Stomach (tissue), 9 donors: ENCODE data around the gene COBL. TPM values are rescaled to one million over a fixed set of nuclear protein-coding genes. Genes with fewer than 3 reads are reported as not detected.
A peak's percentile ranks its signal among the peaks of the same experiment; 100 is the strongest.

Experiments used
- DNase-seq, 2 donors: peaks; one replicate each; pipeline versions ENCODE4 v3.0.0 to v3.0.0-alpha.2; 2013 to 2019
- H3K27ac ChIP-seq, 5 donors: fragments of 200-600 bp in 4 of 5; sonication (generic) in 4 of 5; one replicate each; pipeline ENCODE4 v1.5.1; 2013 to 2019; ENCODE audit warnings: mild to moderate bottlenecking in 1 of 5, moderate library complexity in 1 of 5
- H3K27me3 ChIP-seq, 3 donors: fragments of 200-600 bp; sonication (generic); one replicate each; pipeline ENCODE4 v1.5.1; 2017 to 2019; ENCODE audit warnings: mixed run types in 1 of 3
- H3K36me3 ChIP-seq, 4 donors: fragments of 200-600 bp; sonication (generic); 1 replicate in 3 of 4; 2 replicates in 1 of 4; pipeline ENCODE4 v1.5.1; 2016 to 2019
- H3K4me1 ChIP-seq, 4 donors: fragments of 200-600 bp; sonication (generic); one replicate each; pipeline ENCODE4 v1.5.1; 2016 to 2019
- H3K4me3 ChIP-seq, 4 donors: fragments of 200-600 bp; sonication (generic) in 3 of 4; one replicate each; pipeline ENCODE4 v1.5.1; 2016 to 2019; ENCODE audit warnings: mild to moderate bottlenecking in 1 of 4
- H3K9me3 ChIP-seq, 4 donors: fragments of 200-600 bp; sonication (generic); one replicate each; pipeline ENCODE4 v1.5.1; 2016 to 2019
- CTCF ChIP-seq, 7 experiments: fragments of 450-650 bp in 4 of 7; fragments of 200-600 bp in 3 of 7; sonication (generic) in 3 of 7; IDR thresholded peaks; one replicate each; pipeline ENCODE4 v1.5.1; 2016 to 2019; ENCODE audit warnings: antibody characterized with exemption in 7 of 7, control low read depth in 2 of 7, mild to moderate bottlenecking in 1 of 7
- EP300 ChIP-seq: sonication (generic); formaldehyde crosslinking; IDR thresholded peaks from one replicate; pipeline ENCODE4 v1.6.1; 2017; ENCODE audit warnings: antibody characterized with exemption
- POLR2A ChIP-seq, 4 donors: fragments of 450-650 bp; IDR thresholded peaks; one replicate each; pipeline ENCODE4 v1.6.1; 2016; ENCODE audit warnings: antibody characterized with exemption in 4 of 4, control low read depth in 2 of 4, mild to moderate bottlenecking in 1 of 4, moderate library complexity in 1 of 4
- POLR2AphosphoS5 ChIP-seq, 3 donors: sonication (generic); formaldehyde crosslinking; IDR thresholded peaks; one replicate each; pipeline ENCODE4 v1.6.1; 2016; ENCODE audit warnings: antibody characterized with exemption in 3 of 3
- WGBS, 5 donors: extraction: QIAGEN DNeasy Blood & Tissue Kit in 3 of 5; methylation state at CpG; one replicate each; pipeline versions ENCODE4 v1.1.5 to v1.1.7; 2013 to 2018; 5-methylcytosine and 5-hydroxymethylcytosine counted together
- intact Hi-C: fragments of 100-400 bp; cut with DNase I; formaldehyde crosslinking; loops from one replicate; pipeline ENCODE4 v1.15.1; 2023; ENCODE audit warnings: low total_unique reads
- polyA plus RNA-seq, 3 donors: library from polyadenylated mRNA; stranded (reverse); fragments of 200-250 nt; gene quantifications; one replicate each; pipeline ENCODE4 v1.2.3, GENCODE V29; 2013
- total RNA-seq, 5 donors: library from RNA; depleted of rRNA; stranded (reverse); fragments of >200 nt; gene quantifications; one replicate each; pipeline versions ENCODE4 v1.1.0 to v1.2.3, GENCODE V29; 2014 to 2016
- donor health status: healthy with polysubstance abuse.
- donor health status: Bipolar disorder and iron deficiency.
- donor health status: healthy.

The COBL gene
- total and polyA plus RNA-seq, 8 donors = 4.9 to 79.9 (median 16.0) TPM

- H3K9me3 ChIP-seq = no peaks in the 10 kb centered on the region
- no peak overlapping the region for H3K4me3 ChIP-seq
- H3K4me1 ChIP-seq = peaks cover 9 to 28% (median 20%) of the 10 kb centered on the region in 4 donors
- WGBS, 5 donors = 48 to 68% (median 65%) methylated on average over 8 of the region's 8 CpGs
- intact Hi-C loops = no loop called here
- TF ChIP-seq POLR2AphosphoS5 (IDR thresholded peaks at IDR 0.05) (no peak), EP300 (no peak), CTCF (IDR thresholded peaks at IDR 0.05) (no peak), POLR2A (IDR thresholded peaks at IDR 0.05) (no peak)
- peak overlapping the region in 3 of 5 donors; percentile 24 to 36 (median 33) for H3K27ac ChIP-seq
- DNase-seq = peak in 1 of 2 donors; percentile 32
- H3K27me3 ChIP-seq = no peaks in the 10 kb centered on the region
- H3K36me3 ChIP-seq = peaks cover 0 to 18% (median 7%) of the 10 kb centered on the region in 4 donors
Observed at GRCh38 chr7:51033727-51034520, 282.7 kb downstream of the COBL start.

GRCh38 chr7:51031791-51032515, 284.7 kb downstream of the COBL start:
- WGBS, 5 donors = 93 to 97% (median 94%) methylated on average over 8 of the region's 8 CpGs
- DNase-seq = no peak
- TF ChIP-seq POLR2AphosphoS5 (IDR thresholded peaks at IDR 0.05) (no peak), EP300 (no peak)
- no peaks in the 10 kb centered on the region for H3K9me3 ChIP-seq
- intact Hi-C loops = no loop called here
- peaks cover 9 to 28% (median 20%) of the 10 kb centered on the region in 4 donors for H3K4me1 ChIP-seq
- no peak overlapping the region for H3K27ac ChIP-seq
- no peak overlapping the region for H3K4me3 ChIP-seq
- no peaks in the 10 kb centered on the region for H3K27me3 ChIP-seq
- peaks cover 5 to 37% (median 26%) of the 10 kb centered on the region in 4 donors for H3K36me3 ChIP-seq

- 65 to 81% (median 73%) methylated on average over 10 of the region's 10 CpGs for WGBS, 5 donors
- DNase-seq = no peak
- H3K4me1 ChIP-seq = peaks cover 9 to 28% (median 20%) of the 10 kb centered on the region in 4 donors
- H3K27me3 ChIP-seq = no peaks in the 10 kb centered on the region
- H3K9me3 ChIP-seq = no peaks in the 10 kb centered on the region
- H3K4me3 ChIP-seq = no peak overlapping the region
- H3K27ac ChIP-seq = no peak overlapping the region
- TF ChIP-seq EP300 (no peak), POLR2A (IDR thresholded peaks at IDR 0.05) (no peak), POLR2AphosphoS5 (IDR thresholded peaks at IDR 0.05) (no peak), CTCF (IDR thresholded peaks at IDR 0.05) (no peak)
- H3K36me3 ChIP-seq = peaks cover 5 to 45% (median 33%) of the 10 kb centered on the region in 4 donors
- intact Hi-C loops = no loop called here
Observed at GRCh38 chr7:51031216-51031615, 285.4 kb downstream of the COBL start.

- no peaks in the 10 kb centered on the region for H3K9me3 ChIP-seq
- WGBS, 5 donors = 53 to 71% (median 69%) methylated on average over 4 of the region's 4 CpGs
- no peak for DNase-seq
- no peak overlapping the region for H3K4me3 ChIP-seq
- TF ChIP-seq POLR2AphosphoS5 (IDR thresholded peaks at IDR 0.05) = no peak
- TF ChIP-seq POLR2A (IDR thresholded peaks at IDR 0.05) = no peak
- no peak for TF ChIP-seq CTCF (IDR thresholded peaks at IDR 0.05)
- no peak for TF ChIP-seq EP300
- H3K27me3 ChIP-seq = no peaks in the 10 kb centered on the region
- intact Hi-C loops = no loop called here
- H3K27ac ChIP-seq = no peak overlapping the region
- H3K4me1 ChIP-seq = peaks cover 4 to 15% (median 11%) of the 10 kb centered on the region in 4 donors
- H3K36me3 ChIP-seq = peaks cover 5 to 60% (median 42%) of the 10 kb centered on the region in 4 donors
Observed at GRCh38 chr7:51029701-51030191, 286.9 kb downstream of the COBL start.
